H9 (cell line): ENCODE data around the gene PITPNM3. TPM values are rescaled to one million over a fixed set of nuclear protein-coding genes. Genes with fewer than 3 reads are reported as not detected.

Experiments
- DNase-seq: peaks from one replicate; pipeline ENCODE4 v3.0.0-alpha.2; 2017
- H2AFZ ChIP-seq: one replicate; pipeline ENCODE4 v1.6.1; 2013; ENCODE audit warnings: mild to moderate bottlenecking, low read length, control low read depth, moderate library complexity
- H2AK5ac ChIP-seq: 2 replicates; pipeline ENCODE4 v1.6.1; 2013; ENCODE audit warnings: low read length, control low read depth, mixed read lengths; ENCODE audit not compliant: insufficient read length
- H2BK120ac ChIP-seq: one replicate; pipeline ENCODE4 v1.6.1; 2013; ENCODE audit warnings: low read depth, mild to moderate bottlenecking, low read length, control low read depth, inconsistent platforms; ENCODE audit not compliant: poor library complexity, severe bottlenecking
- H2BK12ac ChIP-seq: 2 replicates; pipeline ENCODE4 v1.6.1; 2013; ENCODE audit warnings: low read length, control low read depth, mixed read lengths, low read depth; ENCODE audit not compliant: insufficient read length
- H2BK15ac ChIP-seq: 2 replicates; pipeline ENCODE4 v1.6.1; 2013; ENCODE audit warnings: low read depth, low read length, control low read depth
- H2BK20ac ChIP-seq: one replicate; pipeline ENCODE4 v1.6.1; 2013; ENCODE audit warnings: low read depth, mild to moderate bottlenecking, low read length, control low read depth, inconsistent platforms; ENCODE audit not compliant: poor library complexity, severe bottlenecking
- H2BK5ac ChIP-seq: 2 replicates; pipeline ENCODE4 v1.6.1; 2013; ENCODE audit warnings: low read length, control low read depth, mixed read lengths; ENCODE audit not compliant: insufficient read length
- H3K14ac ChIP-seq: 2 replicates; pipeline ENCODE4 v1.6.1; 2013; ENCODE audit warnings: low read length, control low read depth; ENCODE audit not compliant: insufficient read depth
- H3K18ac ChIP-seq: 2 replicates; pipeline ENCODE4 v1.6.1; 2013; ENCODE audit warnings: low read depth, mild to moderate bottlenecking, mixed read lengths, low read length, control low read depth; ENCODE audit not compliant: insufficient read length
- H3K23ac ChIP-seq: 2 replicates; pipeline ENCODE4 v1.6.1; 2013; ENCODE audit warnings: low read length, control low read depth, mixed read lengths, low read depth; ENCODE audit not compliant: insufficient read length
- H3K23me2 ChIP-seq: 2 replicates; pipeline ENCODE4 v1.6.1; 2013; ENCODE audit warnings: low read depth, mild to moderate bottlenecking, mixed read lengths, low read length, control low read depth; ENCODE audit not compliant: insufficient read length, poor library complexity, severe bottlenecking
- H3K27ac ChIP-seq: 2 replicates; pipeline ENCODE4 v1.5.1; 2013; ENCODE audit warnings: low read length, control low read depth, mixed read lengths, low read depth; ENCODE audit not compliant: insufficient read length
- H3K27me3 ChIP-seq: 2 replicates; pipeline ENCODE4 v1.6.1; 2013; ENCODE audit warnings: low read length, control low read depth, inconsistent platforms; ENCODE audit not compliant: insufficient read depth
- H3K4ac ChIP-seq: 2 replicates; pipeline ENCODE4 v1.6.1; 2013; ENCODE audit warnings: low read depth, mild to moderate bottlenecking, control low read depth, inconsistent platforms, low read length, moderate library complexity
- H3K4me1 ChIP-seq: 2 replicates; pipeline ENCODE4 v1.6.1; 2013; ENCODE audit warnings: low read length, control low read depth, inconsistent platforms; ENCODE audit not compliant: insufficient read depth
- H3K4me2 ChIP-seq: 2 replicates; pipeline ENCODE4 v1.6.1; 2013; ENCODE audit warnings: low read length, control low read depth, mixed read lengths; ENCODE audit not compliant: insufficient read length, insufficient read depth
- H3K56ac ChIP-seq: 2 replicates; pipeline ENCODE4 v1.6.1; 2013; ENCODE audit warnings: low read depth, mild to moderate bottlenecking, mixed read lengths, low read length, control low read depth; ENCODE audit not compliant: insufficient read length
- H3K79me1 ChIP-seq: 2 replicates; pipeline ENCODE4 v1.6.1; 2013; ENCODE audit warnings: low read depth, mild to moderate bottlenecking, moderate library complexity, low read length, control low read depth, inconsistent platforms; ENCODE audit not compliant: insufficient read depth, poor library complexity, severe bottlenecking
- H3K79me2 ChIP-seq: 2 replicates; pipeline ENCODE4 v1.6.1; 2013; ENCODE audit warnings: low read length, control low read depth, inconsistent platforms; ENCODE audit not compliant: insufficient read depth
- H3K9ac ChIP-seq: 2 replicates; pipeline ENCODE4 v1.6.1; 2013; ENCODE audit warnings: low read length, control low read depth, mixed read lengths; ENCODE audit not compliant: insufficient read length; ENCODE audit errors: extremely low read depth
- H3K9me3 ChIP-seq: one replicate; pipeline ENCODE4 v1.6.1; 2013; ENCODE audit warnings: low read depth, low read length, inconsistent platforms; ENCODE audit not compliant: control insufficient read depth
- H3T11ph ChIP-seq: one replicate; pipeline ENCODE4 v1.6.1; 2013; ENCODE audit warnings: mild to moderate bottlenecking, low read length, control low read depth, inconsistent platforms
- H4K20me1 ChIP-seq: one replicate; pipeline ENCODE4 v1.6.1; 2013; ENCODE audit not compliant: control insufficient read depth, insufficient read length, insufficient read depth
- H4K5ac ChIP-seq: 2 replicates; pipeline ENCODE4 v1.6.1; 2013; ENCODE audit warnings: low read depth, mild to moderate bottlenecking, mixed read lengths, low read length, control low read depth; ENCODE audit not compliant: insufficient read length
- H4K8ac ChIP-seq: replicated peaks from 2 replicates; pipeline ENCODE4 v1.6.1; 2013; ENCODE audit warnings: low read length, control low read depth, mixed read lengths, low read depth; ENCODE audit not compliant: insufficient read length
- H4K91ac ChIP-seq: 2 replicates; pipeline ENCODE4 v1.6.1; 2013; ENCODE audit warnings: low read depth, mild to moderate bottlenecking, moderate library complexity, mixed read lengths, low read length, control low read depth; ENCODE audit not compliant: insufficient read length
- H3K27ac Mint-ChIP-seq, 3 experiments: 2 replicates in 2 of 3; 3 replicates in 1 of 3; pipeline ENCODE4 v1.8.0; 2020 to 2021; ENCODE audit warnings: mixed read lengths in 3 of 3, mild to moderate bottlenecking in 1 of 3, moderate library complexity in 1 of 3
- H3K27me3 Mint-ChIP-seq: 2 replicates; pipeline ENCODE4 v1.8.0; 2021; ENCODE audit warnings: low read depth, mild to moderate bottlenecking, moderate library complexity, mixed read lengths
- H3K36me3 Mint-ChIP-seq, 3 experiments: 2 replicates in 2 of 3; 3 replicates in 1 of 3; pipeline ENCODE4 v1.8.0; 2020 to 2021; ENCODE audit warnings: low read depth in 3 of 3, mixed read lengths in 3 of 3; ENCODE audit not compliant: insufficient read depth in 1 of 3
- H3K4me1 Mint-ChIP-seq, 2 experiments: 2 replicates each; pipeline ENCODE4 v1.8.0; 2020; ENCODE audit warnings: mixed read lengths in 2 of 2
- H3K4me3 Mint-ChIP-seq, 2 experiments: 2 replicates in 1 of 2; 3 replicates in 1 of 2; pipeline ENCODE4 v1.8.0; 2020 to 2021; ENCODE audit warnings: mild to moderate bottlenecking in 2 of 2, mixed read lengths in 2 of 2, moderate library complexity in 1 of 2
- H3K9me3 Mint-ChIP-seq, 2 experiments: 2 replicates in 1 of 2; 3 replicates in 1 of 2; pipeline ENCODE4 v1.8.0; 2020; ENCODE audit warnings: mild to moderate bottlenecking in 2 of 2, mixed read lengths in 2 of 2, moderate library complexity in 1 of 2
- WGBS: extraction: QIAGEN DNeasy Blood & Tissue Kit; methylation state at CpG from one replicate; pipeline ENCODE4 v1.1.7; 2013; ENCODE audit warnings: missing lambda C conversion rate, low lambda C conversion rate, mixed read lengths; ENCODE audit not compliant: insufficient read length; ENCODE audit errors: extremely low coverage; 5-methylcytosine and 5-hydroxymethylcytosine counted together
- total RNA-seq: library from RNA; stranded (reverse); gene quantifications from 2 replicates; pipeline ENCODE4 v1.2.1, GENCODE V29; 2021
- TF ChIP-seq, protein P1 (sequence below): fragments of 200-600 bp; sonication (generic); conservative IDR thresholded peaks from 3 replicates; pipeline ENCODE4 v1.8.0; 2021; ENCODE audit warnings: antibody characterized with exemption, mild to moderate bottlenecking

Gene PITPNM3
- total RNA-seq, 1 experiment from 2014 or later: 3.4 TPM

DNA sequence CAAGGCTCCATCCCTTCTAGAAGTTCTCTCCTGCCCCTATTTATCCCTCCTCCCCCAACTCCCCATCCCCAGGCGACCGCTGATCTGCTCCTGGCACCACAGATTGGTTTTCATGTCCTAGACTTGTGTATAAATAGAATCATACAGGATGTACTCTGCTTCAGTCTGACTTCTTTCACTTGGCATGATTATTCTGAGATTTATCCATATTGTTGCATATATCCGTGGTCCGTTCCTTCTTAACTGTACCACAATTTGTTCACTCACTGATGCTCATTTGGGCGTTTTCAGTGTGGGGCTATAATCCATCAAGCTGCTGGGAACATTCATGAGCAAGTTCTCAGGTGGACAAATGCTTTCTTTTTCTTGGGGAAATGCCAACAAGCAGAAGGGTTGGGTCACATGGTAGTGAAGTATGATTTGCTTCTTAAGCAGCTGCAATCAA lies 23.9 kb downstream of the PITPNM3 start:
- Histone ChIP-seq H2BK12ac (no peak overlapping the region), H3K79me2 (no peaks in the 10 kb centered on the region)

More for the DNA sequence above, 23.9 kb downstream of the PITPNM3 start:
- Histone ChIP-seq H2BK20ac (no peak overlapping the region), H3K4me2 (no peak overlapping the region), H3K79me1 (no peaks in the 10 kb centered on the region), H3K23me2 (no peaks in the 10 kb centered on the region), H3K23ac (no peak overlapping the region), H4K5ac (no peak overlapping the region), H2BK120ac (no peak overlapping the region), H2AFZ (no peak overlapping the region), H3K9me3 (no peaks in the 10 kb centered on the region), H3K56ac (no peak overlapping the region), H2AK5ac (no peak overlapping the region), H4K20me1 (peaks cover 2% of the 10 kb centered on the region), H3K4me1 (peaks cover 5% of the 10 kb centered on the region; the same call in 1 of the 2 replicates), H4K91ac (no peak overlapping the region), H3K18ac (no peak overlapping the region), H2BK15ac (no peak overlapping the region), H3K9ac (no peak overlapping the region), H3K14ac (no peak overlapping the region), H4K8ac (no peak overlapping the region), H3K27me3 (no peaks in the 10 kb centered on the region), H3T11ph (no peak overlapping the region), H2BK5ac (no peak overlapping the region), H3K4ac (no peak overlapping the region), H3K27ac (no peak overlapping the region)
- TF ChIP-seq, protein P1, sequence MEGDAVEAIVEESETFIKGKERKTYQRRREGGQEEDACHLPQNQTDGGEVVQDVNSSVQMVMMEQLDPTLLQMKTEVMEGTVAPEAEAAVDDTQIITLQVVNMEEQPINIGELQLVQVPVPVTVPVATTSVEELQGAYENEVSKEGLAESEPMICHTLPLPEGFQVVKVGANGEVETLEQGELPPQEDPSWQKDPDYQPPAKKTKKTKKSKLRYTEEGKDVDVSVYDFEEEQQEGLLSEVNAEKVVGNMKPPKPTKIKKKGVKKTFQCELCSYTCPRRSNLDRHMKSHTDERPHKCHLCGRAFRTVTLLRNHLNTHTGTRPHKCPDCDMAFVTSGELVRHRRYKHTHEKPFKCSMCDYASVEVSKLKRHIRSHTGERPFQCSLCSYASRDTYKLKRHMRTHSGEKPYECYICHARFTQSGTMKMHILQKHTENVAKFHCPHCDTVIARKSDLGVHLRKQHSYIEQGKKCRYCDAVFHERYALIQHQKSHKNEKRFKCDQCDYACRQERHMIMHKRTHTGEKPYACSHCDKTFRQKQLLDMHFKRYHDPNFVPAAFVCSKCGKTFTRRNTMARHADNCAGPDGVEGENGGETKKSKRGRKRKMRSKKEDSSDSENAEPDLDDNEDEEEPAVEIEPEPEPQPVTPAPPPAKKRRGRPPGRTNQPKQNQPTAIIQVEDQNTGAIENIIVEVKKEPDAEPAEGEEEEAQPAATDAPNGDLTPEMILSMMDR: no peak
- H3K4me1 Mint-ChIP-seq: peaks cover 17 to 36% of the 10 kb centered on the region in 2 experiments
- no CpG with 5 or more reads among the region's 5 CpGs for WGBS
- H3K9me3 Mint-ChIP-seq: no peaks in the 10 kb centered on the region
- no peak overlapping the region for H3K27ac Mint-ChIP-seq
- no peak overlapping the region for H3K4me3 Mint-ChIP-seq
- DNase-seq: no peak
- H3K27me3 Mint-ChIP-seq: no peaks in the 10 kb centered on the region; the same call in 1 of the 2 replicates
- no peaks in the 10 kb centered on the region for H3K36me3 Mint-ChIP-seq
